ENCODE results near the gene BEND6. TPM values are rescaled to one million over a fixed set of nuclear protein-coding genes. Genes with fewer than 3 reads are reported as not detected.

The BEND6 gene
- polyA plus RNA-seq, 5 donors = 0.73 to 1.8 (median 1.3) TPM

- DNase-seq = no peak
Measured at GRCh38 chr6:56940463-56940862, 14.4 kb upstream of the BEND6 start.

DNA sequence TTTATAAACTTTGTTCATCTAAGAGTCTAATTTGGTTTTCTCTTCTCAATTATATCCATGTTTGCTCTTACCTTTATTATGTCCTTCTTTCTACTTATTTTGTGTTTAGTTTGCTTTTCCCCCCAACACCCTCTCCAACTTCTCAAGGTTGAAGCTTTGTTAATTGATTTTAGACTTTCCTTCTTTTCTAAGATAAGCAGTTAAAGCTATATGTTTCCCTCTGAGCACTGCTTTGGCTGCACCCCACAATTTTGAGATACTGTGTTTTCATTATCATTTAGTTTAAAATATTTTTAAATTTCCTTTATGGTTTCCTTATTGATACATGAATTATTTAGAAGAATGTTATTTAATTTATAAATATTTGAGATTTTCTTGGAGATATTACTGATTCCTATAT lies 13.9 kb upstream of the BEND6 start:
- DNase-seq = no peak

- no peak for DNase-seq
Measured at GRCh38 chr6:56944661-56945060, 10.2 kb upstream of the BEND6 start.

- no peak for DNase-seq
Measured at GRCh38 chr6:56946368-56946767, 8.5 kb upstream of the BEND6 start.

DNA sequence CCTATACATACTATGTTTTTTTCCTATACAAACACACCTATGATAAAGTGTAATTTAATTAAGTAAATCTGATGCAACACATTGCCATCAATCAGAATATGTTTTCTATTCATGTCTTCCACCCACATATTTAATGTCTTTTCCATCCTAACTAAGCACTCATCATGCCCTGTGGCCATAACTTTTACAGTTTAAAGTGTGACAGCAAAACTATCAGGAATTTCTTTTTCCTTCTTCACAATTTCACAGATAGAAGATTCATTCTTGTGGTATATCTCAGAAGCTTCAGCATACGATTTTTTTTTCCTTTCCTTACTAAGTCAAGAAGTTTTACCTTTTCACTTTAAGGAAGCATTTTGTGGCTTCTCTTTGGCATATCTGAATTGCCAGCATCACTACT lies 7.0 kb upstream of the BEND6 start:
- DNase-seq = no peak

DNA sequence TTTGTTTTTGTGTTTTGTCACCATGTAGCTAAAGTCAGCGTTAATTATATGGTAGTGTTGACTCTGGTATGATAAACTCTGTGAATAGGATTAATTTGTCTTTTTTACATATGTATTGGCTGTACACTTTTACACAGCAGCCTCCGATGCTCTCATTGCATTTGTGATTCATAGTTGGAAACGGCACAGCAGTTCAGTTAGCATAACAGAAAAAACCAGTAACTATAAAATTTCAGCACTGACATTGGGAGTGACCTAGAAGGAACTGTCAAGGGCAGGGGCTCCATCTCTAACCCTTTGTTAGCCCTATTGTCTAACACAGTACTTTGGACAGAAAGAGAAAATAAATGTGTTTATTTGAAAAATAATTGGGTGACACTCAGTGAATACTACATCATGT lies 5.6 kb upstream of the BEND6 start:
- DNase-seq = no peak

GRCh38 chr6:56949925-56950495 lies 4.9 kb upstream of the BEND6 start:
- no peak for DNase-seq

GRCh38 chr6:56951049-56951831 lies 3.7 kb upstream of the BEND6 start:
- no peak for DNase-seq

DNA sequence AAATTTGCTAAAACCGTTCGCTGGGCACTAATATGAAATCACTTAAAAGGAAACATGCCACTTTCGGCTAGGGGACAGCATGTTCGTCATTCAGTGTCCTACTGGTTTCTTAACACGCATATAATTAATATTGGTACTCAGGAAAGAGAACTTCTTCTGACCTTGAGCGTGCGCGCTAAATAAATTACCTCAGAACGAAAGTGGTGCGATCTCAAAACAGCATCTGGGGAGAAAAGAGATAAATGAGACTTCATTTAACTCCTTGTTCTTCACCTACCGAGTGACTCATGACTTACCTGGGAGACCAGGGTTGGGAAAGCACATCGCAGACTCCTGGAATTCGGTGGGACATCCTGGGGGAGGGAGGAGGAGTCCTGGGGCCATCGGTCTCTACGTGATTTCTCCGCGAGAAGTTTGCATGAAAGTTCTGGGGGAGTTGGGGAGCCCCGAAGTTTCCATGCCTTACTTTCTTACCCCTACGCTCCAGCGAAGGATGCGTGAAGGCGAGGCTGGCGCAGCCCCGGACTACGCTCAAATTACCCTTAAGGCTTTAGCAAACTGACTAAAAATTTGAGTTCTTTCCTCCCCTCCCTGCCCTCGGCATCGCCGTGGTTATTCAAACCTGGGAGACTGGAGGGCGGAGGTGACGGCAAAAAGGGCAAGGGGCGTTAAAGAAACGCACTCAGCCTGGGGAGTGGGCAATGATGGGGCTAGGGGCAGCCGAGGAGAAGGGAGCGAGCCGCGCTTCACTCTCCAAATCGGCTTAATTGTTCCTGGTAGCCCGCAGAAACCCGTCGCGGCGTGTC lies 1.1 kb upstream of the BEND6 start:
- DNase-seq = peak; percentile 10 to 12

GRCh38 chr6:56955171-56956155 lies 556 bp downstream of the BEND6 start:
- DNase-seq = peak; percentile 60 to 63

DNA sequence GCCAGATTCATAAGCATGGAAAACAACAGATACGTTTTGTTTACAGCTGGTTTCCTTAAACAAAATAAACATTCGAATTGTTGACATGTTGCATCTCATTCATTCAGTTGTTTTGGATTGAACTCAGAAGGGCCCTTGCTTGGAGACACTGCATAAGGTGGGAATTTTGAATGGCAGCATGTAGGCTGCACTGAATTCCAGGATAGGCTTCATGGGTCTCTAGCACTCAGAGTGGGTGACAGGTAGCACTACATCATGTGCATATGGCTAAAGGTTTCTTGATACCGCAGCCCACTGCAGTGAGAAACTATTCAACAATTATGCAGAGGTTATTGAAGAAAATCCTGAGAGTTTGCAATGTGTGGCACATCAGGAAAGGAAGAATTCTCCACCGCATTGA lies 1.6 kb downstream of the BEND6 start:
- DNase-seq = no peak

DNA sequence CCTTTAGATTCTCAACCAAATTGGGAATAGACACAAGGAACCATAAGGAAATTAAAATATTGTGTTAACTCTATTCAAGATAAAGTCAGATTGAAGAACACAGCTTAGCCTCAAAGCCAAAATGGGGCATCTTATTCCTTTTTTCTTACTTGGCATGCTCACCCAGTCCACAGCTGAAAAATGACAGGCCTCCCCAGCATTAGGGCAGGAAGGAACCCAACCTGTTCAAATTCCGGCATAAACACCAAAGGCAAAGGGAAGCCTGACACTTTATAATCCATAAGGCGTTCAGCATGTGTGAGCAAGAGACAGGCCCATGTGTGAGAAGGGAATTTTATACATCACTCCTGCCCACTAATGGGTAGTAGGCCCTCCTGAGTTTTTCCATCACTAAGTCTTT lies 2.9 kb downstream of the BEND6 start:
- no peak for DNase-seq

GRCh38 chr6:56958481-56958880 lies 3.6 kb downstream of the BEND6 start:
- no peak for DNase-seq

DNA sequence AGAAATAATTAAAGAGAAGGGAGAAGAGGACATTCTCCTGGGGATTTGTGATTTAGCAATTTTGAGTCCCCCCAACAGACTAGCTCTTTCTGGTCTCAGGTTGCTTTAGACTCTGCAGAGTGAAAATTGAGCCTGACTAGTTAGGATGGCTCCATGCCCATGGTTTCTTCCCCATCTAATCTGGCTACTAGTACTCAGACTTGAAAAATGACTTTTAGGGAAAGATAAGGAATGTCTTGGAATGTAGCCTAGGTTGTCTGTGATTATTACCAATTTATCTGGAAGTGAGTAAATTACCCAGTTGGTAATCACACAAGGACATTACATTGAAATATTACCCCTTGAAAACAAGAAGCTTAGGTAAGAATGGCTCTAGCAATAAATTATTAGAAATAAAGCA lies 4.2 kb downstream of the BEND6 start:
- DNase-seq = no peak

DNA sequence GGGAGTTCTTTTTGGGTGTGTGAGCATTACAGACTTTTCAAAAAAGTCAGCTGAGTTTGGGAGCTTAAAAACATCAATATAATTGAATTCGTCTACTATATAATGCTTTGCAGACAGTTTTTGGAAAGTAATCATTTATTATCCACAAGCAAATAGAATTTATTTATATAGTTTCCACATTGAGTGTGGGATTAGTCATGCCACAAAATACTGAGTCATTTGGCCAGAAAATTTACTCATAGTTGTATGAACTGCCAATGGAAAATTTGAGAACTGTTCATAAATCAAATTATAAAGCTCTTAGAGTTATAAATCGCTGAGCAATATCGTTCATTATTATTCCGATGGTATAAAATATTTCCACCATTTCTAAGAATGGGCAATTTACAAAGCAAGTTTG lies 5.0 kb downstream of the BEND6 start:
- no peak for DNase-seq

GRCh38 chr6:56961151-56961550 lies 6.2 kb downstream of the BEND6 start:
- DNase-seq = no peak

DNA sequence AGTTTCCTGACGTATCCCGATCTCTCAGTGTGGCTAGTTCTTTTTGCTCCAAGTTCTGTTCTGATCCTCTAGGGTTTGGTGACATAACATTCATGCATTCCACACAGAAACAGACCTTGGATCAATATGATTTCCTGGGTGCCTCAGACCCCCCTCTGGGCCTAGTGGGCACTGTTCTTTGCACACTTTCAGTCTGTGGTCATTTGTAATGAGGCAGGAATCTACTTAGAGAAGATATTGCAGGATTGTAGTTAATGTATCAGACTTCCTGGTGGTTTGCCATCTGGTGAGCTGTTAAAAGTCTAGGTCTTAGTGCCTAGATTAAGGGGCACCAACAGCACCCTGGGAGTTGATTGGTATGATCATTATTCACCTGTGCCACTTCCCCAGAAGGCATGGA lies 7.5 kb downstream of the BEND6 start:
- no peak for DNase-seq

DNA sequence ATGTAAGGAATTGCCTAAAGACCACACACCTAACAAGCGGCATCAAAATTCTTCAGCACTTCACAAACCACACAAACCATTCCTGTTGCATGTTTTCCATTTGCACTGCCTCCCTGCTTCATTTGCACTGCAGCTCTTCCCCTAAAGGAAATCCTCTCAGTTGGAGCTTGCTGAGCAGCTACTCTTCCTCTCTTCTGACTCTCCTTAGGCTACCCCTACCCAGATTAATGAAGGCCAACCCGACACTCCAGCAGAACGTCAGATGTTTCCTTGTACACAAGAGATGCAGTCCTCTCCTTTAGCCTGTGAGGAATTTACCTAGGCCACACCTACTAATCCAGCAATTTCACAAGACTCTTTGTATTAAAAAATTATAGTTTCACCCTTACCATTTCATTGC lies 8.1 kb downstream of the BEND6 start:
- DNase-seq = no peak

- DNase-seq = no peak
Measured at GRCh38 chr6:56963793-56964192, 8.9 kb downstream of the BEND6 start.

- no peak for DNase-seq
Measured at GRCh38 chr6:56965126-56965525, 10.2 kb downstream of the BEND6 start.

DNA sequence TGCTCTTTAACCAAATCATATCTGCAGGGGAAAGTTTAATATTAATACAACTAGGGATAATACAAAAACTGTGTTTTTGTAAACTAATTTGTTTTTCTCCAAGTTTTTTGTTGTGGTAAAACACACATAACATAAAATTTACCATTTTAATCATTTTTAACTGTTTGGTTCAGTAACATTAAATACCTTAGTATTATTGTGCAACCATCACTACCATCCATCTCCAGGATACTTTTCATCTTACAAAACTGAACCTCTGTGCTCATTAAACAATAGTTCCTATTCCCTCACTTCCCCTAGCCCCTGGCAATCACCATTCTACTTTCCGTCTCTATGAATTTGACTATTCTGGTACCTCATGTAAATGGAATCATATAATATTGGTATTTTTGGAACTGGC lies 15.9 kb downstream of the BEND6 start:
- DNase-seq = no peak

DNA sequence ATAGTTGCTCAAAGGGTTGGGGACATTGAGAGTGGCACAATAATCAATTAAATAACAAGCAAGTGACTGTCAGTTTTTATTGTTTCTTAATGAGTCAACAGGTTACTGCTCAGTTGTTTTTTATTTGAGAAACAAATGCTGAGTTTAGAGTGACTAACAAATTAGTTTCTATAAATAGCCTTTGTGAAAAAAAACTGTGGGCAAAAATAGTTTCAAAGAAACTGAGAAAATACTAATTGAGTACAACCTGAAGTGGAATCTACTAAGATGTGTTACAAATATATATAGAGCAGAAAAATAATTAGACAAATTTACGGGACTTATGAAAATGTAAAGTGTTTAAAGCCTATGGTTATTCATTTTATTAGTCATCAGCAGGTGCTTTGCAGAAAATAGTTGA lies 22.3 kb downstream of the BEND6 start:
- DNase-seq = no peak

Data from right lung (tissue), 5 donors.